Spleen (tissue), 11 donors: ENCODE measurements around the gene MFAP3. TPM values are rescaled to one million over a fixed set of nuclear protein-coding genes. Genes with fewer than 3 reads are reported as not detected.

Experiments used
- DNase-seq: peaks from one replicate; pipeline ENCODE4 v3.0.0-alpha.2; 2020
- H3K27ac ChIP-seq, 8 donors: fragments of 200-600 bp; sonication (generic) in 7 of 8; 1 replicate in 4 of 8; 2 replicates in 4 of 8; pipeline versions ENCODE4 v1.5.0 to v1.8.0; 2016 to 2021; ENCODE audit warnings: inconsistent platforms in 4 of 8, mild to moderate bottlenecking in 4 of 8, moderate library complexity in 1 of 8
- H3K27me3 ChIP-seq, 7 donors: fragments of 200-600 bp; sonication (generic) in 6 of 7; replicated peaks in 1 of 7; 1 replicate in 4 of 7; 2 replicates in 3 of 7; pipeline versions ENCODE4 v1.5.0 to v1.8.0; 2016 to 2021; ENCODE audit warnings: inconsistent platforms in 3 of 7, mild to moderate bottlenecking in 1 of 7
- H3K36me3 ChIP-seq, 6 donors: fragments of 200-600 bp; sonication (generic) in 5 of 6; 1 replicate in 4 of 6; 2 replicates in 2 of 6; pipeline versions ENCODE4 v1.5.0 to v1.8.0; 2016 to 2021; ENCODE audit warnings: inconsistent platforms in 2 of 6
- H3K4me1 ChIP-seq, 6 donors: fragments of 200-600 bp; sonication (generic) in 5 of 6; 1 replicate in 3 of 6; 2 replicates in 3 of 6; pipeline versions ENCODE4 v1.5.0 to v1.8.0; 2016 to 2021; ENCODE audit warnings: inconsistent platforms in 3 of 6
- H3K4me3 ChIP-seq, 8 donors: fragments of 200-600 bp; sonication (generic) in 7 of 8; 1 replicate in 4 of 8; 2 replicates in 4 of 8; pipeline versions ENCODE4 v1.5.0 to v1.8.0; 2016 to 2021; ENCODE audit warnings: inconsistent platforms in 4 of 8, mild to moderate bottlenecking in 4 of 8, moderate library complexity in 2 of 8
- H3K9me3 ChIP-seq, 8 donors: fragments of 200-600 bp; sonication (generic) in 7 of 8; 1 replicate in 4 of 8; 2 replicates in 4 of 8; pipeline versions ENCODE4 v1.5.0 to v1.8.0; 2016 to 2021; ENCODE audit warnings: inconsistent platforms in 4 of 8
- POLR2A ChIP-seq, 3 donors: fragments of 450-650 bp; IDR thresholded peaks; one replicate each; pipeline ENCODE4 v1.5.1; 2017; ENCODE audit warnings: antibody characterized with exemption in 3 of 3, mild to moderate bottlenecking in 1 of 3
- POLR2AphosphoS5 ChIP-seq, 3 donors: sonication (generic); formaldehyde crosslinking; IDR thresholded peaks; one replicate each; pipeline ENCODE4 v1.5.1; 2017; ENCODE audit warnings: antibody characterized with exemption in 3 of 3
- WGBS, 5 donors: extraction: QIAGEN DNeasy Blood & Tissue Kit in 3 of 5; methylation state at CpG; one replicate each; pipeline versions ENCODE4 v1.1.5 to v1.1.7; 2013 to 2018; 5-methylcytosine and 5-hydroxymethylcytosine counted together
- intact Hi-C: fragments of 100-400 bp; cut with DNase I; formaldehyde crosslinking; loops from one replicate; pipeline ENCODE4 v1.15.0; 2023; ENCODE audit warnings: low total_unique reads
- polyA plus RNA-seq, 3 donors: library from polyadenylated mRNA; stranded (reverse); fragments of 200-250 nt; gene quantifications; one replicate each; pipeline ENCODE4 v1.2.1, GENCODE V29; 2013
- total RNA-seq, 7 donors: library from RNA; depleted of rRNA in 3 of 7; stranded (reverse); fragments of >200 nt in 3 of 7; fragmentation: NEBNext Ultra II Directional in 4 of 7; extraction: Animal tissue kit (Norgen Biotek cat#: 25700) in 4 of 7; gene quantifications; one replicate each; pipeline versions ENCODE4 v1.1.0 to v1.2.1, GENCODE V29; 2016 to 2021
- TF ChIP-seq, protein P1 (sequence below), 11 experiments: fragments of 200-600 bp in 7 of 11; fragments of 450-650 bp in 4 of 11; sonication (generic) in 4 of 11; IDR thresholded peaks in 8 of 11; conservative IDR thresholded peaks in 3 of 11; 1 replicate in 7 of 11; 2 replicates in 4 of 11; pipeline versions ENCODE4 v1.4.0 to v1.8.0; 2016 to 2021; ENCODE audit warnings: antibody characterized with exemption in 11 of 11, inconsistent platforms in 4 of 11, mild to moderate bottlenecking in 1 of 11
- donor health status: healthy with polysubstance abuse.
- donor health status: DM: no; HTN: no; CAD: no; lungs with moderate emphysema.
- donor health status: DM: no; HTN: no; CAD: no.
- donor health status: Bipolar disorder and iron deficiency.
- donor health status: healthy.
- donor health status: DM: no; HTN: no; CAD: no.
- donor health status: DM: yes; HTN: yes; CAD: no.

MFAP3 gene
- total and polyA plus RNA-seq, 10 donors = 1.8 to 64.6 (median 34.2) TPM

DNA sequence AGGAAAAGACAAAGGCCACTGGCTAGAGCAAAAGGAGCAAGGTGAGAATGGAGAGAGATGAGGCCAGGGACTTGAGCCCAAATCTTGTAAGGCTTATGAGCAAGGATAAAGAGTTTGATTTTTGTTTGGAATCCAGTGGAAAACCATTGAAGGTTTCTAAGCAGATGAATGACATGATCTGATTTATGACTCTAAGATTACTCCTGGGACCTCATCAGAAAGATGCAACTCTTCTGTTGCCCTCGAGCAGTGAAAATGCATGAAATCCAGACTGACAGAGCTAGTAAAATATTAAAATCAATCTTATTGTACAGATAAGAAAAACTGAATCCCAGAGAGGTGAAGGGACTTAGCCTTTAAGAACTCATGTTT is 677 bp downstream of the MFAP3 start:
- WGBS, 5 donors = 69 to 86% (median 74%) methylated on average over 1 of the region's 1 CpG
- Histone ChIP-seq H3K4me1 (peaks cover 30 to 74% (median 65%) of the 10 kb centered on the region in 6 donors), H3K36me3 (peaks cover 0 to 2% (median 0%) of the 10 kb centered on the region in 6 donors), H3K4me3 (peak overlapping the region; percentile 62 to 84 (median 70)), H3K27me3 (no peaks in the 10 kb centered on the region), H3K27ac (peak overlapping the region in 6 of 8 donors; percentile 85 to 94 (median 93)), H3K9me3 (no peaks in the 10 kb centered on the region)
- intact Hi-C loops = no loop called here
- no peak for DNase-seq
- TF ChIP-seq POLR2AphosphoS5 (IDR thresholded peaks at IDR 0.05) (no peak), POLR2A (IDR thresholded peaks at IDR 0.05) (no peak)
- TF ChIP-seq, protein P1, sequence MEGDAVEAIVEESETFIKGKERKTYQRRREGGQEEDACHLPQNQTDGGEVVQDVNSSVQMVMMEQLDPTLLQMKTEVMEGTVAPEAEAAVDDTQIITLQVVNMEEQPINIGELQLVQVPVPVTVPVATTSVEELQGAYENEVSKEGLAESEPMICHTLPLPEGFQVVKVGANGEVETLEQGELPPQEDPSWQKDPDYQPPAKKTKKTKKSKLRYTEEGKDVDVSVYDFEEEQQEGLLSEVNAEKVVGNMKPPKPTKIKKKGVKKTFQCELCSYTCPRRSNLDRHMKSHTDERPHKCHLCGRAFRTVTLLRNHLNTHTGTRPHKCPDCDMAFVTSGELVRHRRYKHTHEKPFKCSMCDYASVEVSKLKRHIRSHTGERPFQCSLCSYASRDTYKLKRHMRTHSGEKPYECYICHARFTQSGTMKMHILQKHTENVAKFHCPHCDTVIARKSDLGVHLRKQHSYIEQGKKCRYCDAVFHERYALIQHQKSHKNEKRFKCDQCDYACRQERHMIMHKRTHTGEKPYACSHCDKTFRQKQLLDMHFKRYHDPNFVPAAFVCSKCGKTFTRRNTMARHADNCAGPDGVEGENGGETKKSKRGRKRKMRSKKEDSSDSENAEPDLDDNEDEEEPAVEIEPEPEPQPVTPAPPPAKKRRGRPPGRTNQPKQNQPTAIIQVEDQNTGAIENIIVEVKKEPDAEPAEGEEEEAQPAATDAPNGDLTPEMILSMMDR (IDR thresholded peaks at IDR 0.05 in 8 of 11, conservative IDR thresholded peaks at IDR 0.05 in 3 of 11) = no peak

DNA sequence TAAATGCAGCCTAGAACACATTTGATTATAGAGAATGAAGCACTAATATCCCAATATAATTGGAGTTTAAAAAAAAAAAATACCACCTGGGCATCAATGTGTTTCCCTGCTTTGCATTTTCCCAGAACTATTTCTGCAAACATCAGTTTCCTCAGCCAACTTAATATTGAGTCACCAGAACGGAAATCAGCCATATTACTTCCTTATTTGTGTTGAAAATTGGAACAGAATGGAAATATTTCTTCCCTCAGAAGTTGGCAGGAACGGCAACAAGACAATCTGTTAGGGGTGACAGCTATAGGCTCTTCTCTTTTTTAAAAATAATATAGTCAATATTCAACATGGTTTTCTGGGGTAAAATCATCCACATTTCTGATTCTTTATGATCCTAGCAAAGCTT is 4.0 kb downstream of the MFAP3 start:
- Histone ChIP-seq H3K36me3 (peaks cover 0 to 11% (median 2%) of the 10 kb centered on the region in 6 donors), H3K4me3 (no peak overlapping the region), H3K4me1 (peaks cover 37 to 93% (median 80%) of the 10 kb centered on the region in 6 donors), H3K9me3 (no peaks in the 10 kb centered on the region), H3K27ac (peak overlapping the region in 7 of 8 donors; percentile 18 to 73 (median 52)), H3K27me3 (no peaks in the 10 kb centered on the region)
- intact Hi-C loops = no loop called here
- TF ChIP-seq POLR2A (IDR thresholded peaks at IDR 0.05) = no peak
- no peak for TF ChIP-seq POLR2AphosphoS5 (IDR thresholded peaks at IDR 0.05)
- TF ChIP-seq, protein P1 (IDR thresholded peaks at IDR 0.05 in 8 of 11, conservative IDR thresholded peaks at IDR 0.05 in 3 of 11) = no peak
- DNase-seq = no peak
- 12 to 36% (median 22%) methylated on average over 2 of the region's 2 CpGs for WGBS, 5 donors

DNA sequence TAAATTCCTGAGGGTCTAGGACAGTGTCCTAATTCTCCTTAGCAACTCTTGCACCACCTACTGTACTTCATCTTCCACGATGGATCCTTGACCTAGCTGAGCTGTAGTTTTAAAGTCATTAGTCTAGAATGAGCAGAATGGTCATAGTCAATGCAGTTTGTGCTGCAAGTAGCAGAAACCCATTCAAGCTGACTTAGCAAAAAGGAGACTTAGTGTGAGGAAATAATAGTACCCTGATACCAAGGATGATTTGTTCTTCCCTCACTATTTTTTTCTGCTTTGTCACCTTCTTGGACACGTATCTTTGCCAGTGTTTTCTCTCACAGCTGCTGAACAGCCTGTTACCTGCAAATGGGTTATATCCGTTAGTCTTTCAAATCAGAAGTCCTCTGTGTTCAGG is 5.3 kb downstream of the MFAP3 start:
- intact Hi-C loops = no loop called here
- no peaks in the 10 kb centered on the region for H3K9me3 ChIP-seq
- peaks cover 0 to 11% (median 2%) of the 10 kb centered on the region in 6 donors for H3K36me3 ChIP-seq
- peaks cover 35 to 100% (median 77%) of the 10 kb centered on the region in 6 donors for H3K4me1 ChIP-seq
- no peak overlapping the region for H3K4me3 ChIP-seq
- TF ChIP-seq POLR2AphosphoS5 (IDR thresholded peaks at IDR 0.05) (no peak), POLR2A (IDR thresholded peaks at IDR 0.05) (no peak)
- TF ChIP-seq, protein P1 (IDR thresholded peaks at IDR 0.05 in 8 of 11, conservative IDR thresholded peaks at IDR 0.05 in 3 of 11) = no peak
- H3K27ac ChIP-seq = peak overlapping the region in 3 of 8 donors; percentile 4 to 52 (median 44)
- no peaks in the 10 kb centered on the region for H3K27me3 ChIP-seq
- DNase-seq = no peak
- 75 to 89% (median 79%) methylated on average over 3 of the region's 3 CpGs for WGBS, 5 donors

DNA sequence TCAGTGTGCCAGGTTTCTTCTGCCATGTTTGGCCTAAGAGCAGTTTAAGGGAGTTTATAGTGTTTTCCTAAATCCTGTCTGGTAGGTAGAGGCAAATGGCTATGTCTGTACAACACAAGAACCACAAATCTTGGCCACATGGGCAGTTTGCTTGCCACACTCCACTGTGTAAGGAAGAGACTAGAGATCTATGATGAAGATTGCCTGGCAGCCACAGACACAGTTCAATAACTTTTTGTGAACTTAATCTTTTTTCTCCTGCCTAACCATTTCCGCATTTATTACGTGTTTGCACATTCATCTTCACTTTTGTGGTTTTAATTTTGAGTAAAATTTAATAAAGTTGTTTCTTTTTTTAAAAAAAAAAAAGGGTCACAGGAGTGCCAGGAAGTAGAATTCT is 5.8 kb downstream of the MFAP3 start:
- intact Hi-C loops = no loop called here
- peaks cover 30 to 100% (median 74%) of the 10 kb centered on the region in 6 donors for H3K4me1 ChIP-seq
- H3K27ac ChIP-seq = peak overlapping the region in 3 of 8 donors; percentile 4 to 52 (median 44)

More for the DNA sequence above, 5.8 kb downstream of the MFAP3 start:
- no peak for TF ChIP-seq POLR2A (IDR thresholded peaks at IDR 0.05)
- no peak for TF ChIP-seq POLR2AphosphoS5 (IDR thresholded peaks at IDR 0.05)
- TF ChIP-seq, protein P1 (IDR thresholded peaks at IDR 0.05 in 8 of 11, conservative IDR thresholded peaks at IDR 0.05 in 3 of 11) = no peak
- WGBS, 5 donors = 76 to 86% (median 84%) methylated on average over 2 of the region's 2 CpGs
- no peaks in the 10 kb centered on the region for H3K9me3 ChIP-seq
- no peaks in the 10 kb centered on the region for H3K27me3 ChIP-seq
- no peak for DNase-seq
- no peak overlapping the region for H3K4me3 ChIP-seq
- H3K36me3 ChIP-seq = peaks cover 0 to 12% (median 2%) of the 10 kb centered on the region in 6 donors
